Stimulated activated CD8-positive, alpha-beta memory T cell treated with anti-CD3 and anti-CD28 coated beads, Interleukin-7, amount 100 ng/mL, for 48 hours (primary cell): ENCODE results near the gene ZNF865.

Experiments used
- DNase-seq, 2 donors: peaks; one replicate each; pipeline ENCODE4 v3.0.0-alpha.2; 2020; ENCODE audit warnings: low read depth in 1 of 2; ENCODE audit errors: extremely low read depth in 1 of 2

The ZNF865 gene

DNA sequence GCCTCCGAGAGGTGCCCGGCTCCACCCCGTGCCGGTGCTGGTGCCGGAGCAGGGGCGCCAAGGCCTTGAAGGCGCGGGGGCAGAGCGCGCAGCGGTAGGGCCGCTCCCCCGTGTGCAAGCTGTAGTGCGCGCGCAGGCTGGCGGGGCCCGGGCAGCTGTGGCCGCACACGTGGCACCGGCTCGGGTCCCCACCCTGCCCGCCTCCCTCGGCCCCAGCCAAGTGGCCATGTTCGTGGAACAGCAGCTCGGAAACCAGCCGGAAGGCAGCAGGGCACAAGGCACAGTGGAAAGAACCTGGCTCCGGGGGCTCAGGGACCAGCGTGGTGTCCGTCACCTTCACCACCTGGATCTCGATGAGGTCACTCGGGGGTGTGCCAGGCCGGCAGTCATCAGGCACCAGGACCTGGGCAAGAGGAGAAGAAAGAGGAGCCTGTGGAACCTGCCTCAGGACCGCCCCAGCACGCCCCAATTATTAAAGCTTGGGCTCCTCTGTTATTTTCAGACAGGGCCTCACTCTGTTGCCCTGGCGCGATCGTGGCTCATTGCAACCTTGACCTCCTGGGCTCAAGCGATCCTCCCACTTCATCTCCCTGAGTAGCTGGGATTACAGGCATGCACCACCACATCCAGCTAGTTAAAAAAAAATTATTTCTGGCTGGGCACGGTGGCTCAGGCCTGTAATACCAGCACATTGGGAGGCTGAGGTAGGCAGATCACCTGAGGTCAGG, 17.0 kb downstream of the ZNF865 start:
- no peak for DNase-seq

DNA sequence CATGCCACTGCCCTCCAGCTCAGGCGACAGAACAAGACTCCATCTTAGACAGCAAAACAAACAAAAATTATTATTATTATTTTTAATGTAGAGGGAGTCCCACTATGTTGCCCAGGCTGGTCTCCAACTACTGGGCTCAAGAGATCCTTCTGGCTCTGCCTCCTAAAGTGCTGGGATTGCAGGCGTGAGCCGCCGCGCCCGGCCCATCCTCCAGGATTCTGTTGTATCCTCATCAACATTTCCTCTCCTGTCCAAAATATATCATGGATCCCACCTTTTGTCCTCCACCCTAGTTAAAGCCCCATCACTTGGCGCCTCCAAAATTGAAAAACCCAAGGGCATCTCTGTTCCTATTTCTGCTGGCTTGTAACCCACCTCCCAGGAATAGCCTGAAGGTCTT, 17.7 kb downstream of the ZNF865 start:
- no peak for DNase-seq

DNA sequence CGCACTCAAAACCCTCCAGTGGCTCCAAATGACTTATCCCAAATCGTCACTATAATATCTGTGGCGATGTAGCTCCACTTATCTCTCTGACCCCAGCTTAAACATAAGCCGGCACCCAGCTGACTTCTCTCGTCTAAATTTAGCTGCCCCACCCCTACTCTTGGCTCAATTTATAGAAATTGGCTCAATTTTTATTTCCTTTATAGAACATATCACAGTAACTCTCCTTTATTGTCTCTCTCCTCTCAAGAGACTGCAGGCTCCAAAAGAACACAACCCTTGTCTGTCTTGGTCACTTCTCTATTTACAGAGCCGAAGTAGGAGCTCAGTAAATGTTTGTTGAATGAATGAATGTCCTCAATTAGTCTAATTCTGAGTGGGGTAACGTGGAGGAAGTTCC, 18.1 kb downstream of the ZNF865 start:
- DNase-seq, result no peak

DNA sequence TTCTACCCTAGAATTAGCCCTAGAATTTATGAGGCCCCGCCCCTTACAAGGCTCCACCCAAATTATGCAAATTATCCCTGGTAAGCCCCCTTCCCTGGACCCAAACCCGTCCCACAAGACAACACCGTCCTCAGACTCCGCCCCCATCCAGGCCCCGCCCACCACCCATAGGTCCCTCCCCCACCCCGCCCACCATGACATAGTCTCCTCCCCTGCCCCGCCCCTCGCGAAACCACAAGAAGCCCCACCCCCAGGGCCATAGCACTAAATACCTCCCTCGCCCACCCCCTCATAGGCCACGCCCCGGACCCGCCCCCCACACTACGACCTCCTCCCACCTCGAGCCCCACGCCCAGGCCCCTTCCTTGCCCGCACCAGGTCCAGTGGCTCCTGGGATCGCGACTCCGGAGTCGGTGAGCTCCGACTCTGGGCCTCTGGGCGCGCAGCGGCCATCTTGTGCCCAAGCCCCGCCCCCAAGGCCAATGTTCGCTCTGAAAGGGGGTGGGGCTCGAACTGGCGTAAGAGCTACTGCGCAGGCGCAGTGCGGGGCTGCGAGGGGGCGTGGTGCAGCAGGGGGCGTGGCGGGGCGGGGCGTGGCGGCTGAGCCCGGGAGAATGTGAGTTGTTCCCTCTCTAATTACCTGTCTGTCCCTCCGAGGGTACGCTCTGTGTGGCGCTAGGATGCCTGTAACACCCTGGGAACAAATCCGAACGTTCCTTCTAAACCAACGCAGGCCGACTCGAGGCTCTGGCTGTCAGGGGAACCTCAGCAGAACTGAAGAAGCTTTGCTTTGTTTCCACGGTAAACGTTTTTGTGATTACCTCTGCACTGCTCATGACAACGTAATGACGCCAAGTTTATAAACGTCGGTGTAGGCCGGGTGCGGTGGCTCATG, 18.9 kb downstream of the ZNF865 start, which contains the start of gene ZNF784:
Gene ZNF784 (minus strand): TSS at position 458 of the 895 bp plus-strand sequence. CDS start 5 bp downstream, at position 453.
- DNase-seq, result peak; percentile 80 to 86

DNA sequence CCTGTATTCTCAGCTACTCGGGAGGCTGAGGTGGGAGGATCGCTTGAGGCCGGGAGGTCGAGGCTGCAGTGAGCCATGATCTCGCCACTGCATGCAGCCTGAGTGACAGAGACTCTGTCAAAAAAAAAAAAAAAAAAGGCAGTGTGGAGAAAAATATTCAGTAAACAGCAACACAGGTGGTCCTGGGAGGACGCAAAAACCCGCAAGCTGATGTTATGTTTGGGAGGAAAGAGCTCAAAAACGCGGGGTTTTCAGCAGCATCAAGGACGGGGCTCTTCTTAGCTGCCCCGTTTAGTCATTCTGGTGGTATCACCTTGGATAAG, 19.5 kb downstream of the ZNF865 start:
- no peak for DNase-seq

DNA sequence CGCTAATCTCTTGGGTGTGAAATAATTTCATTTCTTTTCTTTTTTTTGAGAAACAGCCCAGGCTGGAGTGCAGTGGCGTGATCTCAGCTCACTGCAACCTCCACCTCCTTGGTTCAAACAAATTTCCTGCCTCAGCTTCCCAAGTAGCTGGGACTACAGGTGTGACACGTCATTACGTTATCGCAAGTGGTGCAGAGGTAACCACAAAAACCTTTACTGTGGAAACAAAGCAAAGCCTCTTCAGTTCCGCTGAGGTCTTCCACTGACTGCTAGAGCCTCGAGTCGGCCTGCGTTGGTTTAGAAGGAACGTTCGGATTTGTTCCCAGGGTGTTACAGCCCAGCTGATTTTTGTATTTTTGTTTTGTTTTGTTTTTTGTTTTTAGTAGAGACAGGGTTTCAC, 20.9 kb downstream of the ZNF865 start:
- DNase-seq, result no peak

DNA sequence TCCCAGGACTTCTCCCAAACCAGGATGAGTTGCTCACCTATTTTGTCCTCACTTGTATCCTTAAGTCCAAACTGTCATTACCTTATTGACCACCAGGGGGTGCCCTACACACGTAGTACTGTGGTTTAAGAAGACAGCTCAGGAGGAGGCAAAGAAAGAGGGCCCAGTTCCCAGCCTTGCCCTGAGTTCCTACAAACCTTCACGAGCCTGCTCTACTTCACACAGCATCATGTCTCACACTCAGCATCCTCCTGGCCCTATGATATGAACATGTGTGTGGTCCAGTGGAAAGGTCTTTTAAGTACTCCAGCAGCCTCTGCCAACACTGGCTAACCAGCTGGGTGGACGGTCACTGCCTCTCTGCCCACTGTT, 27.0 kb downstream of the ZNF865 start:
- DNase-seq, result peak in 1 of 2 donors; percentile 87

DNA sequence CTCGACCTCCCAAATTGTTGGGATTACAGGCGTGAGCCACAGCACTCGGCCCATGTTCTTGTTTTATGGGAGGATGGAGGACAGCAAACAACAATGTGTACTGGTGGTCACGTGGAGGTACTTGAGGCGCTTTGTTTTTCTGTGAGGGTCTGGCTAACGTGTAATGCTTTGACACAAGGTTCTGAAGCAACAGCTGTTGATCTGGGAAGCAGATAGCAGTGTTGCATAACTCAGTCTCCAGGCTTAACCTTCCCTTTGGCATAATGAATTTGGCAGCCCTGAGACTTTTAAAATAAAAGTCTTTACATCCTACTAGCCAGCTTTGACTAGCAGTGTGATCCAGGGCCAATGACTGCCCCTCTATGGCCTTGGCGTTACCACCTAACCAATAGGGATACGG, 28.4 kb downstream of the ZNF865 start:
- DNase-seq, result no peak

DNA sequence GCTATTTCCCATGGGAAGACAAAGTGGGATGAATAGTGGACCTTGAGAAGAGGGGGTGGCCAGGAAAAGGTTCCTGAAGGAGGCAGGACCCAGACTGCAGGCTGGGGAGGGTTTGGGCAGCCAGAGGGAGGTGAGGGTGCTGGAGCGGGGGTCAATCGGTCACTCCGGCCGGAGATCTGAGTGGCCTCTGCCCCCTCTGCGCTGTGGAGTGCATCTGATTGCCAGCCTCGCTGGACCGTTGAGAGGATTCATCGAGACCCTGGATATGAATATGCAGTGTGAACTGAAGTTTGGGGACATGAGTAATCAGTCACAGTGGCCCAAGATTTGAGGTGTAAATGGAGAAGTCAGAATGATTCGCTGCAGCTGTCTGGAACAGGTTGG, 29.9 kb downstream of the ZNF865 start:
- DNase-seq, result no peak

DNA sequence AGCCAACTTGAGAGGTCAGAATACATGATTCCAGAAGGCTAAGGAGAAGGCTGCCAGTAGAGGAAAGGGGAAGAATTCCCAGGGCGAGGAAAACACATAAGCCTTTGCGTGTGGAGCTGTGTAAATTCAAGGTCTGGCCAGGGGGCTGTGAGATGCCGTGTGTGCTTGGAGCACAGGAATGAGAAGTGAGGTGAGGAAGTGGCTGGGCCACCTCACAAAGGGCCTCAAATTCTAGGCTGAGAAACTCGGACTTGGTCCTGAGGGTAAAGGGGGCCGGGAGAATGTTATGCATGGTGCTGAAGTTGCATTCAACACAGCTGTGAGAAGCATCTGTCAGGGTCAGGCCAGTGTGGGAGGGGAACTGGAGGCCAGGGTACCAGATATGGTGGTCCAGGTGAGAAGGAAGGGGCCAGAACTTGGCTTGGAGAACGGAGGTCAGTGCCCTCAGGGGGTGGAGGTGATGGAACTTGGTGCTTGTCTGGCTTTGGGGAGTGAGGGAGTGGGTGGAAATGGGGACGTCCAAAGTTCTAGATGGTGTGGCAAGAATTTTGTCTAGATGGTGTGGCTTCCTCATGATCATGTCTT, 30.5 kb downstream of the ZNF865 start:
- no peak for DNase-seq

DNA sequence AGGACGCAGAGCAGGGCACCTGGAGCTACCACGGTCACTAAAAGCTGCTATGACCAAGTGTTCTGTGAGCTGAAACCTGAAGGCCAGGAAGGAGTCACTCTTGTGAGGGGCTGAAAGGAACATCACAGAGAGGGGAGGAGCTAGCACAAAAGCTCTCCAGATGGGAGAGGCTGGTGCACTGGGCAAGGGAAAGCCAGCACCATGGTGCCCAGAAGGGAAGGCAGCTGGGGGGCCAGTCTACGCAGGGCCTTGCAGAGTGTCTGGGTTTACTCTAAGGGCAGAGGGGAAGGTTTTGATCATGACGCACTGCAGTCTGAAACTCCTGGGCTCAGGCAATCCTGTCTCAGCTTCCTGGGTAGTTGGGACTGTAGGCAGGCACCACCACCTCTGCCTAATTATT, 31.3 kb downstream of the ZNF865 start:
- no peak for DNase-seq

DNA sequence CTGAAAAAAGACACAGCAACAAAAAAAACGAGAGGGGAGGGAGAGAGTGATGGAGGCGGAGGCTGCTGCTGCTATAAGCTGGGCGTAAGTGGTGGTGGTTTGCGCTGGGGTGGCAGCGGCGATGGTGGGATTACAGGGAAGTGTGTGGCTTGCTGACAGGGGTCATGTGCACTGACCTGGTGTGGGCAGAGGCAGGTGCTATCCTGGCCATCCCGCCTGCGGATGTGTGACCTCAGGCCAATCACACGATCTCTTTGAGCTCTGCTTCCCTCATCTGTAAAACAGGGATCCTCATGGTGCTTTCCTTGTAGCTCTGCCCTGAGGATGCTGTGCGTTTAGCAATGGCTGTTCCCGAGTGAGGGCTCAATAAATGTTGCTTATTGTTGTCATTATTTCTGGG, 32.1 kb downstream of the ZNF865 start:
- DNase-seq, result no peak

DNA sequence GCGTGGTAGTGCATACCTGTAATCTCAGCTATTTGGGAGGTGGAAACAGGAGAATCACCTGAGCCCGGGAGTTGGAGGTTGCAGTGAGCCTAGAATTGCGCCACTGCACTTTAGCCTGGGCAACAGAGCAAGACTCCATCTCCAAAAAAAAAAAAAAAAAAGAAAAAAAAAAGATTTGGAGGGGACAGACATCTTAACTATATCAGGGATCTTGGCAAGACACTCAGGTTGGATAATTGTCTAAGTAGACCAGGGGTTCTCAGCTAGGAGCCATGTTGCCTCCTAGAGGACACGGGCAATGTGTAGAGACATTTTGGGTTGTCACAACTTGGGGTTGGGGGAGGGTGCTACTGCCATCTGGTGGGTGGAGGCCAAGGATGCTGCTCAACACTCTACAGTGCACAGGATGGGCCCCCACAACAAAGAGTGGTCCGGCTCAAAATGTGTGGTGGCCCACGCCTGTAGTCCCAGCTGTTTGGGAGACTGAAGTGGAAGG, 33.5 kb downstream of the ZNF865 start:
- peak in 1 of 2 donors; percentile 68 for DNase-seq

DNA sequence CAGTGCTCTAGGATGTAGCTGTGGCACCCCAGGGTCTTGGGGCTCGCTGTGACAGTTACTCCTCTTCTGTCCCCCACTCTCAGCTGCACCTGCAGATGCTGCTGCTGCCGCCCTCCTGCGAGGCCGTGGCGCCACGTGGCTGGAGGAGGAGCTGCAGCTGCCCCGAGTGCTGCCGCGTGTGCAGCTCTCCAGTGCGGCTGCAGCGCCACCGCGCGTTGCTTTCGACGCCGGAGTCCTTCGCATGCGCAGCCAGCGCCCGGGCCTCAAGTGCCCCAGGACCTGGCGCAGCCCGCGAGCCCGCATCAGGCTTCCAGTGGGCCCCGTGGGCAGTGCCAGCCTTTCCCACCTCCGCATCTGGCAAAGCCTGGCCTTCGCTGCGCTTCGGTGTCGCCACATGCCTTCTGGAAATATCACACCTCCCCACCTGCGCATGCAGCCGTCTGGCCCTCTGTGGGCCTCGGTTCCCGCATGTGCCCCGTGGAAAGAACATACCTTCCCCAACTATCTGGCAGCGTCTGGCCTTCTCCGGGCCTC, 34.7 kb downstream of the ZNF865 start:
- no peak for DNase-seq

DNA sequence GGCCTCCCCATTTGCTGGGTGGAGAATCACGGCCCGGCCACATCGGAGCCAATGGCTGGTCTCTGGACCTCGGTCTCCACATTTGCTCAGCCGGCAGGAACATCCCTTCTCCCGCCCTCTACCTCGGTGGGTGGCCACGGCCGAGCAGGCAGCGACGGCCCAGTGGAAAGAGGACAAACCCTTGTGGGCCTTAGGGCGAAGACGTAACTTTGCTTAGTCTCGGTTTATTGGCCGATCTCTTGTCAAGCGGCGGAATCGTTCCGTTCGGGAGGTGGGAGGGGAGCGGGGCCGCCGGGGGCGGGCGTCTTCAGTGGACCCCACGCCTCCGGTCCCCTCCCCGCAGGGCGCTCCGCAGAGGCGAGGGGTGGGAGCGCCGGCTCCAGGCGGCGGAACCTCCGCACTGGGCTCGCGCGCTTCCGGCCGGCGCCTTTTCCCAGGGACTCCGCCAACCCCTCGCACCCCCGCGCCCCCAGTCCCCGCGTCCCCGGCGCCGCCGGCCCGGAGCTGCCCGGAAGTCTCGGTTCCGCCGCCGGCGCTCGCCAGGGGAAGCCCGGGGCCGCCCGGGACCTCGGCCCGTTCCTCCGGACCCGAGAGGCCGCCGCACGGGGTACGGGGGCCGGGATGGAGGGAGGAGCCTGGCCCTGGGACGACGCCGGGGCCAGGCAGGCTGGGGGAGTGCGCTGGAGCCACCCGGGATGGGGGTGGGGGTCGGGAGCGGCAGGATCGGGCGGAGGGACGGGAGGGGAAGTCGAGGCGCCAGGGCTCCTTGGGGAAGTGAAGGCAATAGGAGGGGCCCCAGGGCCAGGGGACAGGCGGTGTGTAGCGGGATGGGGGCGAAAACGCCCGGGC, 35.4 kb downstream of the ZNF865 start, which contains the start of gene ZNF580:
Gene ZNF580 (plus strand): TSS at position 426 of the 849 bp plus-strand sequence. CDS start 1,507 bp downstream, outside the sequence.
- no peak for DNase-seq

DNA sequence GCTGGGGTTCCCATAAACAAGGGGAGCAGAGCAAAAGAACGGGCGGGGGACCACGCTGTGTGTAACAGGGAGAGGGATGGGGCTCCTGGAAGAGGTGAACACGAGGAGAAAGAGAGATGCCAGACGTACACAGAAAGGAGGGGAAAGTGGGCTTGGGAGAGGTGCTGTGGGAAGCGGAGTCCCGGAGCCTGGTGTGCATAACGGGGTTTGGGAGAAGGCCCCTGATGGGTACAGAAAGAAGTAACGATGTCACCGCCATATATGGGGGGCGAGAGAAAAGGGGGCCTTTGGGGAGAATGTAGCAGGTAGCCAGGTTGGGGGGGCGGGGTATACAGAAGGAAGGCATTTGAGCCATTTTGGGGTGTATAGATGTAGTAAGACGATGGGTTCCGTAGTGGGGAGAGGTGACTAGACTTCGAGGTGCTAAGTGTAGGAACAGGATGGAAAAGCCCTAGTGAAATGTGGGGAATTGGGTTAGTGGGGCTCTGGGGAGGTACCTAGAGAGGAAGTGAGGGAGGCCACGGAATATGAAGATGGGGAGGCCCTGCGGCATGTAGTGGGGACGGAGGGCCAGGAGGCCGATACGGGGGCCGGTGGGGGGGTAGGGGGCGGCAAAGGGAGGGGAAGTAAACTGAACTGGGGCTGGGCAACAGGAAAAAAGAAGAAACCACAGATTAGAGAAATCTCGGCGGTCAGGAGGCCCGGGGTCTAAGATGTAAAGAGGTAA, 36.1 kb downstream of the ZNF865 start:
- DNase-seq, result no peak

DNA sequence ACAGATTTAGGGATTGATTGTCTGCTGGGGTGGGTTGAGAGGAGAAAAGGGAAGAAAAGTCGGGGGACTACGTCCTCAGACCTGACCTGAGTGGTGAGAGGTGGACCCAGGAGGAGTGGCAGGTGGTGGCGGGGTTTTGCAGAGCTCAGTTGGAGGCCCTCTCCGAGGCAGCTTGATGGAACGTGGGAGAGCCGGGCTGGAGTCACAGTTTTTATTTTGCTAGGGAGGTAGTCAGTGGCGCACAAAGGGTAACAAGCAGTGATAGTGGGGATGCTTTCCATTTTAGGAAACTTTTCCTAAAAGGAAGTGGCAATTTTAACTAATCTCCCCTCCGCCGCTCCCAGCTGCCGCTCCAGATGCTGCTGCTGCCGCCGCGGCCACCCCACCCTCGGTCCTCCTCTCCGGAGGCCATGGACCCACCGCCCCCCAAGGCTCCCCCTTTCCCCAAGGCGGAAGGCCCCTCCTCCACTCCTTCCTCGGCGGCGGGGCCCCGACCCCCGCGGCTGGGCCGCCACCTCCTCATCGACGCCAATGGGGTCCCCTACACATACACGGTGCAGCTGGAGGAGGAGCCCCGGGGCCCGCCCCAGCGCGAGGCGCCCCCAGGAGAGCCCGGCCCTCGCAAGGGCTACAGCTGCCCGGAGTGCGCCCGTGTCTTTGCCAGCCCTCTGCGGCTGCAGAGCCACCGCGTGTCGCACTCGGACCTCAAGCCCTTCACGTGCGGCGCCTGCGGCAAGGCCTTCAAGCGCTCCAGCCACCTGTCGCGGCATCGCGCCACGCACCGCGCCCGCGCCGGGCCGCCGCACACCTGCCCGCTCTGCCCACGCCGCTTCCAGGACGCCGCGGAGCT, 36.9 kb downstream of the ZNF865 start:
- DNase-seq, result no peak

DNA sequence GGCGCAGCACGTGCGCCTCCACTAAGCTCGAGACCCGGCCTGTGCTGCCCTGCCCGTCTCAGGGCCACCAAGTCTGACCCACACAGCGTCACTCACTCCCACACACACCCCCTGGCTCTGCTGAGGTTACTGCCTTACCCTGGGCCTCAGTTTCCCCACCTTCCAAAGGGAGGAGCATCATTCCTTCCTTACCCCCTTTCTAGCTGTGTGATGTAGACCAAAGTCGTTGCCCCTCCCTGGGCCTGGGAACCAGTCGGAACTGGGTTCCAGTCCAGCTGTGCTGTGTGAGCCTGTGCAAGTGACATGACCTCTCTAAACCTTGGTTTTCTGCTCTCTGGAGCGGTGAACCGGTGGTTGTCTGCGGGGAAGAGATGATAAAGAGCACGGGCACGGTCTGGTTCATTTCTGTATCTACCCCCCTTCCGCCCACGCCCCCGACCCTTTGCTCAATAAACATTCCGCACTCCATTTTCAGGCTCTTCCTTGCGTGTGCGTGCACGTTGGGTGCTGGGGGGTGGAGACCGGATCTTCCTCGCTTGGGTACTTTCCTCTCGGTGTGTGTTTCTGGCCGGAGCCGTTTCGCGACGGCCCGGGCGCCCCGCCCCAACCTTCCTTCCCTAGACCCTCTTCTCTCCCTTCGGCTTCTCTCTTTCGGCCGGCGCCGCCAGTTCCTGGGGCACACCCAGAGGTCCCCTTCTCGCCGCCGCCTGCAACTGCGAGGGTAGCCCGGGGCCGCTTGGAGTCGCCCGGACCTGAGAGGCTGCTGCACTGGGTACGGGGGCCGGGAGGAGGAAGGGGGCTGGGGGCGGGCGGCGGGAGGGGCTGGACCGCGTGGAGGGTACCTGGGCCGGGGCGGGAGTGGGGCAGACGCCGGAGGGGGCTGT, 37.8 kb downstream of the ZNF865 start, which contains the start of gene ZNF581:
Gene ZNF581 (plus strand): TSS at position 647 of the 884 bp plus-strand sequence. CDS start 923 bp downstream, outside the sequence.
- DNase-seq, result peak; percentile 69 to 82
